Left colon (tissue), 2 donors: Measurements from ENCODE around the gene CROCC. TPM values are rescaled to one million over a fixed set of nuclear protein-coding genes. Genes with fewer than 3 reads are reported as not detected.
A peak's percentile ranks its signal among the peaks of the same experiment; 100 is the strongest.
"Not testable (repeated sequence)": the region's sequence is repeated elsewhere in the genome, so short reads cannot be mapped to it uniquely, and the experiment has no call there.

Experiments
- ATAC-seq: fragments of 200-7000 bp; cut with Tn5 transposase; one replicate; pipeline ENCODE4 v1.9.1; 2020; ENCODE audit warnings: mild to moderate bottlenecking, moderate library complexity
- DNase-seq, 2 donors: peaks; one replicate each; pipeline ENCODE4 v3.0.0-alpha.2; 2020
- intact Hi-C, 2 donors: fragments of 100-400 bp; cut with DNase I in 1 of 2; cut with micrococcal nuclease in 1 of 2; formaldehyde crosslinking; loops; one replicate each; pipeline versions ENCODE4 v1.11.2 to v1.14.0; 2022; cut with DNase I, micrococcal nuclease
- total RNA-seq, 2 donors: library from RNA; stranded (reverse); fragmentation: NEBNext Ultra II Directional; extraction: Animal tissue kit (Norgen Biotek cat#: 25700); gene quantifications; one replicate each; pipeline ENCODE4 v1.2.1, GENCODE V29; 2021
- donor health status: DM: no; HTN: no; CAD: no.
- donor health status: DM: yes; HTN: yes; CAD: no.

Gene CROCC
- total RNA-seq, 2 donors from 2014 or later: 11.3 to 11.4 TPM

- intact Hi-C loops, ATAC-seq, DNase-seq: not testable (repeated sequence)
These were observed 9.6 kb upstream of the CROCC start for GRCh38 chr1:16911851-16912721.

DNA sequence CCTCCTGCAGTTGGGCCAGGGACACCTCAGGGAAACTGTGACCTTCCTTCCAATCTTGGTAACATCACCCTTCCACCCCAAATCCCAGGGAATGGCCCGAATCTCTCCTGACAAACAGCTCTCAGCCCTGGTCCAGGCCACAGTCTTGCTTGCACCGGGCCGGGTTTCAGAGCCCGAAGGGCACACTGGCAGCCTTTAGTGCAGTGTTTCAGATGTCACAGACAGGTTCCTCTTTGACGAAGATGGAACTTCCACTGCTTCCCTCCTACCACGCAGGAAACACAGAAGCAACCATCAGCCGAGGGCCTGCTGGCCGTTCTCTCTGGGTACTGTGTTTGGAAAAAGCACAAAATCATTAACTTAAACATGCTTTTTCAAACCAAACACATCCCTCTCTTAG is 9.0 kb upstream of the CROCC start:
- ATAC-seq, intact Hi-C loops, DNase-seq: not testable (repeated sequence)

- intact Hi-C loops: no loop called here
- ATAC-seq (peak; percentile 24), DNase-seq (peak in 1 of 2 donors; percentile 48)
These were observed 8.4 kb upstream of the CROCC start for GRCh38 chr1:16913181-16913832.

- peak; percentile 95 for ATAC-seq
- peak; percentile 94 to 98 for DNase-seq
- intact Hi-C loops: no loop called here
These were observed 7.7 kb upstream of the CROCC start for GRCh38 chr1:16913833-16914662.

- DNase-seq, intact Hi-C loops: not testable (repeated sequence)
These were observed 6.7 kb upstream of the CROCC start for GRCh38 chr1:16914928-16915626.

GRCh38 chr1:16915627-16915973 is 6.1 kb upstream of the CROCC start:
- DNase-seq (no peak), ATAC-seq (no peak)
- intact Hi-C loops: no loop called here

More at GRCh38 chr1:16914928-16915626, 6.7 kb upstream of the CROCC start:
- ATAC-seq: not testable (repeated sequence)

- intact Hi-C loops, ATAC-seq, DNase-seq: not testable (repeated sequence)
These were observed 5.5 kb upstream of the CROCC start for GRCh38 chr1:16916036-16916880.

DNA sequence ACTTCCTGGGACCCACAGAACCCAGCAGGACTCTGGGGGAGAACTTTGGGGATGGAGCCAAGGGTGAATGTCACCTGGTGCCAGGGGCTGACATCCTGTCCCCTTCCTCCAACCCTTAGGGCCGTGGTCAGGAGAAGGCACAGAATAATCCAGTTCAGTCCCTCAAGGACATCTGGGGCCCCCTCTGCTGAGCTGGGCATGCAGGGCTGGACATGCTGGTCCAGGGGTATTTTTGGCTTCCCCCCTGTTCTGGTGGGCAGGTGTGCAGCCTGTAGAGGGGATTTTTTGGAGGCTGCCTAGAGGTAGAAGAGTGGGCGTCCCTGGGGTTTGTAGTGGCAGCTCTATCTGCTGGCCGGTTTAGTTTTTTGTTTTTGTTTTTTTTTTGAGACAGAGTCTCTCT is 3.4 kb upstream of the CROCC start:
- intact Hi-C loops: no loop called here
- DNase-seq: no peak
- no peak for ATAC-seq

DNA sequence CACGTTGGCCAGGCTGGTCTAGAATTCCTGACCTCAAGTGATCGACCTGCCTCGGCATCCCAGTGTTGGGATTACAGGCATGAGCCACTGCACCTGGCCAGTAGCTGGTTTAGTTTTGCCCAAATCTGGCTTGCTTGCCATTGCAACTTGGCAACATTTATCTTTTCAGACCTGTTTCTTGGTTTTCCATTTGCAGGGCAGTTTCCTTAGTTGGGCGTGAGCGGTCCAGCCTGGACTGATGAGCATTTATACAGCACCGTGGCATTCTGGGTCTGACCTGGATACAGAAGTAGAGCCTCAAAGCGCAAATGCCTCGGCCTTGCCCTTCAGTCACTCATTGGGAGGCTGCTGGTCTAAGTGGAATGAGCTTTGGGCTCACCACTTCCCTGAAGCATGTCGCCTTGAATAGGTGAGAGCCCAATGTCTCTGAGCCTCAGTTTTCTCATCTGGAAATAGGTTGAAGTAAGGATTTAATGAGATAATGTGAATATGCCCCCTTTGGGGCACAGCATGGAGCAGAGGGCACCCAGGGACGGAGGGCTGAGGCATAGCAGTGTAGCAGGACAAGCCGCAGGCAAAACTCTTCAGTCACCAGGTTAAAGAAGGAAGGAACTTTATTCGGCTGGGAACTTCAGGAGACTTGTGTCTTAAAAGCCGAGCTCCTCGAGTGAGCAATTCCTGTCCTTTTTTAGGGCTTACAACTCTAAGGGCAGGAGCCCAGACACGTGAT is 2.6 kb upstream of the CROCC start:
- intact Hi-C loops, ATAC-seq, DNase-seq: not testable (repeated sequence)

- no peak for ATAC-seq
- intact Hi-C loops: no loop called here
- DNase-seq: no peak
These were observed 780 bp upstream of the CROCC start for GRCh38 chr1:16920951-16921350.

DNA sequence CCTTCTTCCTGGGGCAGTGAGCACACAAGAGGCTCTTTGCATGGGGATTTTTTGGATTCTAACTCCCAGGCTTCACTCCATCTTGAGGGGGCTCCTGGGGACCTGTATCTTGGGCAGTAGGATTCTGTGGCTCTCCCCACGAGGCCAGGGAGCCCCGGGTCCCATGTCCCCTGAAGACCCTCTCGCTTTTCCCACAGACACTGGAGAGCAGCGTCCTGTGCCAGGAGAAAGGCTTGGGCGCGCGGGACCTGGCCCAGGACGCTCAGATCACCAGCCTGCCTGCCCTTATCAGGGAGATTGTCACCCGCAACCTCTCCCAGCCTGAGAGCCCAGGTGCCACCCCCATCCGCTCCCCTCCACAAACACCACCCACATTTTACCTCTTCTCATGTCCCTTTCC is 735 bp downstream of the CROCC start:
- ATAC-seq: no peak
- DNase-seq: no peak
- intact Hi-C loops: no loop called here

GRCh38 chr1:16922885-16923431 is 1.2 kb downstream of the CROCC start:
- intact Hi-C loops: no loop called here
- DNase-seq: no peak
- ATAC-seq: no peak

DNA sequence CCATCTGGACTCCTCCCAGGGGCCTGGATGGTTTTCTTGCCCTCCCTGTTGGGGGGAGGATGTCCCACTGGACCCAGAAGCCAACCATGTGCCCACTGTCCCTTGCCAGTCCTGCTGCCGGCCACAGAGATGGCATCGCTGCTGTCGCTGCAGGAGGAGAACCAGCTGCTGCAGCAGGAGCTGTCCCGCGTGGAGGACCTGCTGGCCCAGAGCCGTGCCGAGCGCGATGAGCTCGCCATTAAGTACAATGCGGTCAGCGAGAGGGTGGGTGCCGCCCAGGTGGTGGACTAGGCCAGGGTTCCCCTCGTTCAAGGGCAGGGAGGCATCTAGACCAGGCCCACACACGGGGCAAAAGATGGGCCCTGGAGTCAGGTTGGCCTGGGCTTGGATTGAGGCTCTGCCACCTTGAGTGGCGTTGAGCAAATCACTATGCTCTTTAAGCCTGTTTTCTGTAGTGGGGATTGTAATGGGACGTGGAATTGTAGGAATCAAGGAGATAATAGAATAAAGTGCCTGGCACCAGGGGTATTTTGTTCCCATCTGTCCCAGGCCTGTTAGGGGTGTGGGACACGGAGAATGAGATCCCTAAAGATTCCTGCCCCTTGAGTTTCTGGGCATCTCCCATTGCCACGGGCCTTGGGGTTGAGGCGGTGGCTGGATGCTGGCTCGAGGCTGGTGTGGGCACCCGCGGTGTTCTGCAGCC is 2.6 kb downstream of the CROCC start:
- DNase-seq: no peak
- intact Hi-C loops: no loop called here
- ATAC-seq: no peak

DNA sequence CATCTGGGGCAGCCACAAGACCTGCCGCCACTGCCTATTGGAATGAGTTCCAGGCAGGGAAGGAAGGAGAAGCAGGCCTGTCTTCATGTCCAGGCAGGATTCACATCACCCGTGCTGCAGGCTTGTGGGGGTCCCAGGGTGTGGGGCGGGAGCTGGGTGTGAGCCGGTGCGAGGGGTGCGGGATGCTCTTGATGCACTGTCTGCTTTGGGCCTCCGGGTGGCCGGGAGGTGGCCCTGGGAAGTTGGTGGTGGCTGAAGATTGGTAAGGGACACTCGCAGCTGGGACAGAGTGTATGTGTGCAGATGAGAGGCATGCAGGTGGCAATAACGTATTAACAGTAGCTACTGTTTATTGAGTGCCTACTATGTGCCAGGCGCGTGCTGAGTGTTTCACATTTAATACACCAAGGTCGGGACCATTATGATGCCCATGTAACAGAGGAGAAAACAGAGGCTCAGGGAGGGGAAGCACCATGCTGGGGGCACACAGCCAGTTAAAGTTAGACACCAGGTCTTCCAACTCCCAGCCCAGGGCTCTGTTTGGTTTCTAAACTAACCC is 3.3 kb downstream of the CROCC start:
- no peak for ATAC-seq
- intact Hi-C loops: no loop called here
- no peak for DNase-seq

DNA sequence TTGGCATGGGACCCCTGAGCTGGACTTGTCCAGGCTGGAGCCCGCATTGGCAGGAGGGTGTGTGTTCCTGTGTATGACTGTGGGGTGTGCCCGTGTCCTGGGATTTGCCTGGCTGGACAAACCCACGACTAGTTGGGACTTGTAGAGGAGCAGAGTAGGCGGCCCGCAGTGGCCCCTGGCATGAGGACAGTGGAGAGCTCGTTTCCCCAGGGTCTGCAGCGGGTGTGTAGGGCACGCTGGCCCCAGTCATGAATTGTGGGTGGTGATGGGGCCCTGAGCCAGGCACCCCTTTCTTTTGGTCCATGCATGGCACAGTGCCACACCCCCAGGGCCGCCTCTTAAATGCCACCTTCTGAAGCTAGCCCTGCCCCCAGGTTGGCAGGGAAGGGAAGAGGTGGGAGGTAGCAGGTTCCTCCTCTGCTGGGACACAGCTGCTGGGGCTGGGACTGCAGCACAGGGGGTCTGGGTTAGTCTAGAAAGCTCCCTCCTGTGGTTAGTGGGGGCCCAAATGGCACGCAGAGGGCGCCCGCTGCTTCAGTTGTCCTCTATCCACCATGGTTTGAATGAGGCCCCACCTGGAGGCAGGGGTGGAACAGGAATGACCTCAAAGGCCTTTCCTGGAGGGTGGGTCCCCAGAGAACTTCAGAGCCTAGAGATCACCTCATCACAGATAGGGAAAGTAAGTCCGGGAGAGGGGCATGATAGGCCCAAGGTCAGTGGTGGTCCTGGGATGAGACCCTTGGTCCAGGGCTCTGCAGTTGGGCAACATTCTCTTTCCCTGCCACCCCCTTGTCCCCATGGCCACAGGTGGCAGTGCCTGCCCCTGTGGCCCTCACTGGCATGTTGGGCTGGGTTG is 4.1 kb downstream of the CROCC start:
- intact Hi-C loops: no loop called here
- no peak for ATAC-seq
- no peak for DNase-seq
